ENCODE measurements around the gene TULP1. TPM values are rescaled to one million over a fixed set of nuclear protein-coding genes. Genes with fewer than 3 reads are reported as not detected.
A peak's percentile ranks its signal among the peaks of the same experiment; 100 is the strongest.

The TULP1 gene
- total and polyA plus RNA-seq, 2 of the 13 experiments (the other 11 are each of a cell fraction or from before 2014, with no cell fraction given) = not detected

GRCh38 chr6:35473075-35473849, 39.4 kb downstream of the TULP1 start (continued):
- TF ChIP-seq ZMYM3 (CRISPR knock-in tag; IDR thresholded peaks at IDR 0.05) (peak; percentile 53; the same call in 1 of the 2 replicates), CENPBD1 (CRISPR knock-in tag; IDR thresholded peaks at IDR 0.05; ENCODE audit: borderline replicate concordance, low read depth) (no peak), MTF1 (CRISPR knock-in tag; IDR thresholded peaks at IDR 0.05) (no peak), SMAD3 (CRISPR knock-in tag; IDR thresholded peaks at IDR 0.05) (no peak), SKIL (CRISPR knock-in tag; IDR thresholded peaks at IDR 0.05; ENCODE audit: borderline replicate concordance) (no peak), NBN (conservative IDR thresholded peaks at IDR 0.05) (no peak), ZNF432 (CRISPR knock-in tag; IDR thresholded peaks at IDR 0.05; ENCODE audit: borderline replicate concordance) (no peak), GFI1 (CRISPR knock-in tag; IDR thresholded peaks at IDR 0.05; ENCODE audit: borderline replicate concordance) (no peak), SNAPC5 (CRISPR knock-in tag; IDR thresholded peaks at IDR 0.05; ENCODE audit: borderline replicate concordance) (no peak), ZNF678 (CRISPR knock-in tag; IDR thresholded peaks at IDR 0.05) (no peak), ZFY (CRISPR knock-in tag; IDR thresholded peaks at IDR 0.05) (no peak), ZNF552 (CRISPR knock-in tag; IDR thresholded peaks at IDR 0.05; ENCODE audit: borderline replicate concordance) (no peak), MBD4 (IDR thresholded peaks at IDR 0.05; ENCODE audit: borderline replicate concordance, low read length) (no peak; the same call in 1 of the 2 replicates), ZNF839 (CRISPR knock-in tag; IDR thresholded peaks at IDR 0.05; ENCODE audit: borderline replicate concordance) (peak; percentile 78; the same call in 1 of the 2 replicates), ZNF83 (CRISPR knock-in tag; IDR thresholded peaks at IDR 0.05; ENCODE audit: borderline replicate concordance) (no peak), ZNF687 (CRISPR knock-in tag; IDR thresholded peaks at IDR 0.05) (peak; percentile 49)
- TF ChIP-seq, protein P1, sequence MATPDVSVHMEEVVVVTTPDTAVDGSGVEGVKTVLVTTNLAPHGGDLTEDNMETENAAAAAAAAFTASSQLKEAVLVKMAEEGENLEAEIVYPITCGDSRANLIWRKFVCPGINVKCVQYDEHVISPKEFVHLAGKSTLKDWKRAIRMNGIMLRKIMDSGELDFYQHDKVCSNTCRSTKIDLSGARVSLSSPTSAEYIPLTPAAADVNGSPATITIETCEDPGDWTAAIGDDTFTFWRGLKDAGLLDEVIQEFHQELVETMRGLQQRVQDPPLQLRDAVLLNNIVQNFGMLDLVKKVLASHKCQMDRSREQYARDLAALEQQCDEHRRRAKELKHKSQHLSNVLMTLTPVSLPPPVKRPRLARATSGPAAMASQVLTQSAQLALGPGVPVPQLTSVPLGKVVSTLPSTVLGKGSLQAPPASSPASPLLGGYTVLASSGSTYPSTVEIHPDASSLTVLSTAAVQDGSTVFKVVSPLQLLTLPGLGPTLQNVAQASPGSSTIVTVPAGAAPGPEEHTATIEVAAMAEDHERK (CRISPR knock-in tag; IDR thresholded peaks at IDR 0.05; ENCODE audit: low read depth) = no peak
